PFSK-1 (cell line): ENCODE results near the gene USP31.

ENCODE experiments used
- FOXP2 ChIP-seq: optimal IDR thresholded peaks from 2 replicates; pipeline ENCODE3; 2011; ENCODE audit warnings: borderline replicate concordance, control low read depth, inconsistent platforms; ENCODE audit not compliant: insufficient read depth; ENCODE audit errors: extremely low read length, extremely low read depth
- POLR2AphosphoS5 ChIP-seq: IDR thresholded peaks from 2 replicates; pipeline ENCODE4 v1.6.1; 2012; ENCODE audit warnings: low read depth, mild to moderate bottlenecking, control low read depth, low read length, moderate library complexity
- REST ChIP-seq, 2 experiments: IDR thresholded peaks; 2 replicates each; pipeline versions ENCODE4 v1.6.1 to v1.8.0; 2011 to 2012; ENCODE audit warnings: low read depth in 2 of 2, low read length in 2 of 2, control low read depth in 1 of 2, inconsistent platforms in 1 of 2, mild to moderate bottlenecking in 1 of 2, moderate library complexity in 1 of 2; ENCODE audit not compliant: insufficient read depth in 1 of 2
- SIN3A ChIP-seq: IDR thresholded peaks from 2 replicates; pipeline ENCODE4 v1.6.1; 2012; ENCODE audit warnings: mild to moderate bottlenecking, low read length, moderate library complexity, borderline replicate concordance; ENCODE audit not compliant: insufficient read depth
- TAF1 ChIP-seq: IDR thresholded peaks from 2 replicates; pipeline ENCODE4 v1.6.1; 2012; ENCODE audit warnings: low read length, control low read depth, borderline replicate concordance; ENCODE audit not compliant: insufficient read depth

Gene USP31

GRCh38 chr16:23101012-23101550, 48.2 kb downstream of the USP31 start:
- TF ChIP-seq SIN3A, result no peak
- TF ChIP-seq POLR2AphosphoS5, result no peak
- no peak for TF ChIP-seq FOXP2
- TF ChIP-seq TAF1, result no peak
- TF ChIP-seq REST (IDR thresholded peaks at IDR 0.05; ENCODE audit: insufficient read depth in 1 of 2, low read depth in 2 of 2, low read length in 2 of 2), result no peak

- TF ChIP-seq TAF1, result no peak
- no peak for TF ChIP-seq FOXP2
- no peak for TF ChIP-seq SIN3A
- TF ChIP-seq REST (IDR thresholded peaks at IDR 0.05; ENCODE audit: insufficient read depth in 1 of 2, low read depth in 2 of 2, low read length in 2 of 2), result no peak
- no peak for TF ChIP-seq POLR2AphosphoS5
These were observed 56.5 kb downstream of the USP31 start for GRCh38 chr16:23092801-23093117.

GRCh38 chr16:23092072-23092800, 57.0 kb downstream of the USP31 start:
- no peak for TF ChIP-seq REST (IDR thresholded peaks at IDR 0.05; ENCODE audit: insufficient read depth in 1 of 2, low read depth in 2 of 2, low read length in 2 of 2)
- TF ChIP-seq TAF1, result no peak
- no peak for TF ChIP-seq FOXP2
- TF ChIP-seq POLR2AphosphoS5, result no peak
- no peak for TF ChIP-seq SIN3A

GRCh38 chr16:23089111-23089510, 60.1 kb downstream of the USP31 start:
- TF ChIP-seq TAF1, result no peak
- TF ChIP-seq FOXP2, result no peak
- TF ChIP-seq POLR2AphosphoS5, result no peak
- no peak for TF ChIP-seq SIN3A
- TF ChIP-seq REST (IDR thresholded peaks at IDR 0.05; ENCODE audit: insufficient read depth in 1 of 2, low read depth in 2 of 2, low read length in 2 of 2), result no peak

GRCh38 chr16:23088018-23088417, 61.2 kb downstream of the USP31 start:
- no peak for TF ChIP-seq FOXP2
- no peak for TF ChIP-seq REST (IDR thresholded peaks at IDR 0.05; ENCODE audit: insufficient read depth in 1 of 2, low read depth in 2 of 2, low read length in 2 of 2)
- no peak for TF ChIP-seq TAF1
- no peak for TF ChIP-seq SIN3A
- TF ChIP-seq POLR2AphosphoS5, result no peak
